Activated B cell treated with CpG ODN at 0.5 μM for 24 hours (primary cell): ENCODE results near the gene DVL1. TPM values are rescaled to one million over a fixed set of nuclear protein-coding genes. Genes with fewer than 3 reads are reported as not detected.

ENCODE experiments used
- ATAC-seq: fragments of 200-7000 bp; cut with Tn5 transposase; one replicate; pipeline ENCODE4 v1.10.0; 2021; ENCODE audit warnings: low read depth, mild to moderate bottlenecking, moderate library complexity
- CTCF ChIA-PET: fragments of 350-600 bp; sonication (Branson Sonifier 250); formaldehyde crosslinking; loops from one replicate; lab custom pipeline; 2021; ENCODE audit warnings: antibody characterized with exemption; lab: Charles Lee
- POLR2A ChIA-PET: fragments of 350-600 bp; sonication (Branson Sonifier 250); formaldehyde crosslinking; loops from one replicate; lab custom pipeline; 2021; ENCODE audit warnings: antibody characterized with exemption; lab: Charles Lee
- DNase-seq: peaks from one replicate; pipeline ENCODE4 v3.0.0; 2022
- H3K27ac Mint-ChIP-seq: one replicate; pipeline ENCODE4 v1.8.0; 2020; ENCODE audit warnings: mixed read lengths
- H3K27me3 Mint-ChIP-seq: one replicate; pipeline ENCODE4 v1.8.0; 2021; ENCODE audit warnings: mixed read lengths
- H3K36me3 Mint-ChIP-seq: one replicate; pipeline ENCODE4 v1.8.0; 2021; ENCODE audit warnings: low read depth, mixed read lengths
- H3K4me1 Mint-ChIP-seq: one replicate; pipeline ENCODE4 v1.8.0; 2021; ENCODE audit warnings: mixed read lengths
- H3K4me3 Mint-ChIP-seq: one replicate; pipeline ENCODE4 v1.8.0; 2020; ENCODE audit warnings: mild to moderate bottlenecking, mixed read lengths
- H3K9me3 Mint-ChIP-seq: one replicate; pipeline ENCODE4 v1.8.0; 2020; ENCODE audit warnings: mixed read lengths
- CTCF ChIP-seq: fragments of 200-600 bp; IDR thresholded peaks from one replicate; pipeline ENCODE4 v1.8.0; 2022; ENCODE audit warnings: antibody characterized with exemption, mild to moderate bottlenecking
- intact Hi-C: fragments of 100-400 bp; cut with micrococcal nuclease; formaldehyde crosslinking; loops from one replicate; pipeline ENCODE4 v1.15.1; 2024
- total RNA-seq: library from RNA; stranded (reverse); gene quantifications from 2 replicates; pipeline ENCODE4 v1.2.3, GENCODE V29; 2022

The DVL1 gene
- total RNA-seq, 1 donor from 2014 or later: 29.3 TPM

GRCh38 chr1:1353389-1354151, 4.4 kb upstream of the DVL1 start:
- Mint-ChIP-seq H3K27ac (no peak overlapping the region), H3K4me1 (peaks cover 17% of the 10 kb centered on the region), H3K9me3 (no peaks in the 10 kb centered on the region), H3K4me3 (no peak overlapping the region), H3K27me3 (peaks cover 18% of the 10 kb centered on the region), H3K36me3 (no peaks in the 10 kb centered on the region)
- ChIA-PET CTCF (no interaction called here), POLR2A (no interaction called here)
- DNase-seq (no peak), ATAC-seq (no peak)
- TF ChIP-seq CTCF: no peak
- intact Hi-C loops: loop anchor here (5.0 kb wide), 1 partner anchor 89 kb away; no protein-coding TSS in a partner anchor

- Mint-ChIP-seq H3K27me3 (peaks cover 18% of the 10 kb centered on the region), H3K27ac (no peak overlapping the region), H3K4me3 (no peak overlapping the region), H3K4me1 (peaks cover 22% of the 10 kb centered on the region), H3K9me3 (no peaks in the 10 kb centered on the region), H3K36me3 (no peaks in the 10 kb centered on the region)
- DNase-seq (no peak), ATAC-seq (no peak)
- POLR2A ChIA-PET: no interaction called here
- no peak for TF ChIP-seq CTCF
- intact Hi-C loops: loop anchor here (5.0 kb wide), 1 partner anchor 89 kb away; no protein-coding TSS in a partner anchor
- CTCF ChIA-PET: interaction anchor here (1.3 kb wide), 1 partner anchor 18 kb away, joined by 4 read pairs; no protein-coding TSS in a partner anchor
Observed at GRCh38 chr1:1352786-1353388, 3.7 kb upstream of the DVL1 start.

GRCh38 chr1:1351511-1352427, 2.6 kb upstream of the DVL1 start:
- peak overlapping the region; percentile 43 for H3K27ac Mint-ChIP-seq
- TF ChIP-seq CTCF: no peak
- no peak for ATAC-seq
- H3K27me3 Mint-ChIP-seq: peaks cover 12% of the 10 kb centered on the region
- DNase-seq: no peak
- H3K9me3 Mint-ChIP-seq: no peaks in the 10 kb centered on the region
- H3K4me1 Mint-ChIP-seq: peaks cover 27% of the 10 kb centered on the region
- peak overlapping the region; percentile 59 for H3K4me3 Mint-ChIP-seq
- POLR2A ChIA-PET: no interaction called here
- no peaks in the 10 kb centered on the region for H3K36me3 Mint-ChIP-seq
- intact Hi-C loops: loop anchor here (5.0 kb wide), 1 partner anchor 91 kb away; no protein-coding TSS in a partner anchor
- CTCF ChIA-PET: interaction anchor here (1.3 kb wide), 1 partner anchor 19 kb away, joined by 4 read pairs; no protein-coding TSS in a partner anchor

GRCh38 chr1:1348420-1349255, 580 bp downstream of the DVL1 start:
- Mint-ChIP-seq H3K27ac (no peak overlapping the region), H3K4me3 (peak overlapping the region; percentile 77), H3K4me1 (peaks cover 27% of the 10 kb centered on the region), H3K9me3 (no peaks in the 10 kb centered on the region), H3K36me3 (no peaks in the 10 kb centered on the region), H3K27me3 (peaks cover 10% of the 10 kb centered on the region)
- CTCF ChIA-PET: interaction anchor here (0.8 kb wide), 1 partner anchor 156 kb away, joined by 3 read pairs; no protein-coding TSS in a partner anchor
- DNase-seq (no peak), ATAC-seq (peak; percentile 47)
- POLR2A ChIA-PET: interaction anchor here (0.5 to 1.4 kb wide), 7 partner anchors 24 to 316 kb away, joined by 3 to 10 read pairs (median 3); partner anchors contain the start of genes AURKAIP1, CCNL2, CPTP and INTS11
- no peak for TF ChIP-seq CTCF
- intact Hi-C loops: loop anchor here (1.0 kb wide), 3 partner anchors 24 to 40 kb away; partner anchors contain the start of genes AURKAIP1, CPTP, INTS11 and PUSL1
